A673 (cell line): ENCODE results near the gene EPS15.

ENCODE experiments used
- CTCF ChIP-seq: fragments of 300-800, 200-600 bp; sonication (generic); conservative IDR thresholded peaks from 2 replicates; pipeline ENCODE4 v1.5.1; 2017; ENCODE audit warnings: low read depth, mild to moderate bottlenecking, antibody characterized with exemption, low read length, moderate library complexity, mixed read lengths
- EZH2 ChIP-seq: fragments of 200-600 bp; sonication (generic); IDR thresholded peaks from 2 replicates; pipeline ENCODE4 v1.6.1; 2017; ENCODE audit warnings: borderline replicate concordance, low read depth, mild to moderate bottlenecking, mixed read lengths, antibody characterized with exemption, low read length; ENCODE audit not compliant: poor library complexity, severe bottlenecking

DNA sequence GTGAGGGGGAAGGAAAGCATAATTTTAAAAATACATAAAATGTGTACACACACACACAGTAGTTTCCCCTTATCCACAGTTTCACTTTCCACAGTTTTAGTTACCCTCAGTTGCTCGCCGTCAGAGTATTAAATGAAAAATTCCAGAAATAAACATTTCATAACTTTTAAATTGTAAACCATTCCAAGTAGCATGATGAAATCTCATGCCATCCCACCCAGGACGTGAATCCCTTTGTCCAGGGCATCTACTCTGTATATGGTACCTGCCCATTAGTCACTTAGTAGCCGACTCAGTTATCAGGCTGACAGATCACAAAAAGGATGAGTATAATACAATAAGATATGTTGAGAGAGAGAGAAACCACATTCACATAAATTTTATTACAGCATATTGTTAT, 36.2 kb downstream of the EPS15 start:
- no peak for TF ChIP-seq CTCF
- no peak for TF ChIP-seq EZH2
